Loucy (cell line): ENCODE data around the gene NLGN1.

Experiments
- H2AFZ ChIP-seq: fragments of 200-600 bp; sonication (generic); 2 replicates; pipeline ENCODE4 v1.6.0; 2016; ENCODE audit warnings: antibody characterized with exemption, mild to moderate bottlenecking, low read length, moderate library complexity
- H3F3A ChIP-seq: fragments of 200-600 bp; 2 replicates; pipeline ENCODE4 v1.6.0; 2016; ENCODE audit warnings: antibody characterized with exemption, low read depth, mild to moderate bottlenecking
- H3K27me3 ChIP-seq: fragments of 200-600 bp; sonication (generic); 2 replicates; pipeline ENCODE4 v1.6.1; 2014; ENCODE audit warnings: low read length, mild to moderate bottlenecking; ENCODE audit not compliant: insufficient read depth, poor library complexity, severe bottlenecking
- H3K36me3 ChIP-seq: fragments of 200-600 bp; sonication (generic); 2 replicates; pipeline ENCODE4 v1.6.1; 2016; ENCODE audit warnings: low read length; ENCODE audit not compliant: insufficient read depth
- H3K4me1 ChIP-seq: fragments of 200-600 bp; sonication (generic); 2 replicates; pipeline ENCODE4 v1.5.1; 2014; ENCODE audit warnings: low read length, mild to moderate bottlenecking; ENCODE audit not compliant: insufficient read depth, poor library complexity, severe bottlenecking
- H3K4me2 ChIP-seq: fragments of 200-600 bp; sonication (generic); 2 replicates; pipeline ENCODE4 v1.6.0; 2014; ENCODE audit warnings: antibody characterized with exemption, low read length, low read depth, mild to moderate bottlenecking; ENCODE audit not compliant: poor library complexity, severe bottlenecking
- H3K4me3 ChIP-seq: fragments of 200-600 bp; sonication (generic); 2 replicates; pipeline ENCODE4 v1.5.1; 2014; ENCODE audit warnings: low read length, mild to moderate bottlenecking, mixed read lengths; ENCODE audit not compliant: poor library complexity, severe bottlenecking
- H3K79me2 ChIP-seq: fragments of 200-600 bp; sonication (generic); 2 replicates; pipeline ENCODE4 v1.6.1; 2014; ENCODE audit warnings: low read length; ENCODE audit not compliant: insufficient read depth
- H3K9ac ChIP-seq: fragments of 200-600 bp; sonication (generic); 2 replicates; pipeline ENCODE4 v1.6.0; 2014; ENCODE audit warnings: mild to moderate bottlenecking, low read depth, low read length, moderate library complexity; ENCODE audit not compliant: poor library complexity, severe bottlenecking
- H3K9me2 ChIP-seq: fragments of 200-600 bp; sonication (generic); replicated peaks from 2 replicates; pipeline ENCODE4 v1.6.1; 2016; ENCODE audit warnings: low read depth, low read length, mixed read lengths
- H3K9me3 ChIP-seq: fragments of 200-600 bp; sonication (generic); 2 replicates; pipeline ENCODE4 v1.6.1; 2014; ENCODE audit warnings: mild to moderate bottlenecking, antibody characterized with exemption, low read length, low read depth; ENCODE audit not compliant: insufficient read depth
- H4K20me1 ChIP-seq: fragments of 200-600 bp; sonication (generic); 2 replicates; pipeline ENCODE4 v1.6.0; 2014; ENCODE audit warnings: antibody characterized with exemption, low read length, mild to moderate bottlenecking; ENCODE audit not compliant: insufficient read depth, poor library complexity, severe bottlenecking
- EZH2phosphoT487 ChIP-seq: fragments of 200-600 bp; IDR thresholded peaks from 2 replicates; pipeline ENCODE4 v1.6.1; 2018; ENCODE audit warnings: antibody characterized with exemption, mild to moderate bottlenecking, moderate library complexity, borderline replicate concordance
- TF ChIP-seq, protein P1 (sequence below): fragments of 200-600 bp; sonication (generic); conservative IDR thresholded peaks from 2 replicates; pipeline ENCODE4 v1.5.1; 2014; ENCODE audit warnings: mild to moderate bottlenecking, antibody characterized with exemption, low read length

The NLGN1 gene

DNA sequence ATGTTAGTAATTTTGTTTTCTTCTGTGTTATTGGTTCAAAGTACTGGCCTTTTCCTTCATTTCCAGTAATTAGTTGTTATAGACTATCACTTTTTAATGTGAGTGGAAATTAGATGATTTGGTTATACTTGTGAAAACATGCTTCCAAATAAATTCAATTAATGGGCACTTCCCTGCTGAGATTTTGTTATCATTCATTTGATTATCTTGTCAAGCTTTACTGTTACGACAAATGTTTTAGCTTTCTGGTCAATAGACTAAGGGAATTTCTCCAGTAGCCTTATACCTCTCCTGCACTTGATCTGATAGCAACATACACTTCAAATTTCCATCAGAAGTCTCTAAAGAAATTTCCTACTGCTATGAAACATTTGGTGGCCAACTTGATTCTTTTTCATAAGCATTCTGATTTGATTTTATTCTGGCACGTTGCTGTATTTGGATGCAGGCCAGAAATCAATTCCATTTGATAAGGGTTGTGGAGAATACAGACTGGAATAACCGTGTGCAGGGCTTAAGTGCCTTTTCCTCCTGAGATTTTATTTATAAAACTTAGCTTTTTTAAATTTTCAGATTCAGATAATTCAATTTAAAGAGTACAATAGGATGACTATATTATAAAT lies 887.8 kb downstream of the NLGN1 start:
- Histone ChIP-seq H3K4me2 (no peak overlapping the region), H3K4me3 (no peak overlapping the region), H4K20me1 (no peaks in the 10 kb centered on the region), H3K9me2 (no peaks in the 10 kb centered on the region), H2AFZ (no peak overlapping the region), H3K36me3 (no peaks in the 10 kb centered on the region), H3K4me1 (no peaks in the 10 kb centered on the region), H3F3A (no peaks in the 10 kb centered on the region), H3K9ac (no peak overlapping the region), H3K79me2 (no peaks in the 10 kb centered on the region), H3K9me3 (no peaks in the 10 kb centered on the region), H3K27me3 (no peaks in the 10 kb centered on the region)
- no peak for TF ChIP-seq EZH2phosphoT487
- TF ChIP-seq, protein P1, sequence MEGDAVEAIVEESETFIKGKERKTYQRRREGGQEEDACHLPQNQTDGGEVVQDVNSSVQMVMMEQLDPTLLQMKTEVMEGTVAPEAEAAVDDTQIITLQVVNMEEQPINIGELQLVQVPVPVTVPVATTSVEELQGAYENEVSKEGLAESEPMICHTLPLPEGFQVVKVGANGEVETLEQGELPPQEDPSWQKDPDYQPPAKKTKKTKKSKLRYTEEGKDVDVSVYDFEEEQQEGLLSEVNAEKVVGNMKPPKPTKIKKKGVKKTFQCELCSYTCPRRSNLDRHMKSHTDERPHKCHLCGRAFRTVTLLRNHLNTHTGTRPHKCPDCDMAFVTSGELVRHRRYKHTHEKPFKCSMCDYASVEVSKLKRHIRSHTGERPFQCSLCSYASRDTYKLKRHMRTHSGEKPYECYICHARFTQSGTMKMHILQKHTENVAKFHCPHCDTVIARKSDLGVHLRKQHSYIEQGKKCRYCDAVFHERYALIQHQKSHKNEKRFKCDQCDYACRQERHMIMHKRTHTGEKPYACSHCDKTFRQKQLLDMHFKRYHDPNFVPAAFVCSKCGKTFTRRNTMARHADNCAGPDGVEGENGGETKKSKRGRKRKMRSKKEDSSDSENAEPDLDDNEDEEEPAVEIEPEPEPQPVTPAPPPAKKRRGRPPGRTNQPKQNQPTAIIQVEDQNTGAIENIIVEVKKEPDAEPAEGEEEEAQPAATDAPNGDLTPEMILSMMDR = no peak

DNA sequence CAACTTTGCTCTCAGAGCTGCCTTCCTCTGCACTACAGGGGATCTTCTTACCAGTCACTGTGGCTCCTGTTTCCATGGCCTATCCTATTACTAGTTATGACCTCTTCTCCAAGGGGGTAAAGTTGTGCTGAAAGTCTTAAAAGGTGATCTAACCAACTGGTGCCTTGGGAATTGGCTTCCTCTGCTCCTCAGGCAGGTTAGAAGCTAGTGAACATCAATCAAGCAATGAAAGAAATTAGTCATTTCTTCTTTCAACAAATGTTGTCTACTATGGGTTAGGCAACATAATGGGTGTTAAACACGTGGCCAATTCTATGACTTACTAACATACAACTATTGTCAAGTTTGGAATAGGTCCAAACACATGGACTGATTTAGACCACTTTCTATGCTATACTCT lies 890.2 kb downstream of the NLGN1 start:
- TF ChIP-seq, protein P1 = no peak
- no peak for TF ChIP-seq EZH2phosphoT487

DNA sequence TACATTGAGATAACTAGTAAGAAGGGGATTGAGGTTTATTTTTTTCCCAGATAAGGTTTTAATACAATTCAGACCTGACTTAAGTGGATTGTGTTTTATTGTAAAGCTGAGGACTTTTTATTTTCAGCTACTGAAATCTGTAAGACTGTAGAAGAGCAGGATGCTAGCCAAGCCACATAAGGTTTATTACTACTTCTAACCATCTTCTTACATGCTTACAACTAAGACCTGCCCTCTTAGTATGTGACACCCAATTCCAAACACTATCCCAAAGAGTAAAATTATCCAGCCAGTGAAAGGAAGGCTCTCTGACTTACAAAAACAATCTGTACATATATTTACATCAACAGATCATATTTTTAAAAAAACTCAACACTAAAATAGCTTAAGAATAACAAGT lies 897.1 kb downstream of the NLGN1 start:
- no peaks in the 10 kb centered on the region for H3F3A ChIP-seq
- H3K79me2 ChIP-seq = no peaks in the 10 kb centered on the region
- no peak overlapping the region for H2AFZ ChIP-seq
- H3K36me3 ChIP-seq = no peaks in the 10 kb centered on the region
- no peaks in the 10 kb centered on the region for H4K20me1 ChIP-seq
- TF ChIP-seq, protein P1 = no peak
- TF ChIP-seq EZH2phosphoT487 = no peak
- H3K9me3 ChIP-seq = no peaks in the 10 kb centered on the region
- no peak overlapping the region for H3K4me3 ChIP-seq
- H3K9me2 ChIP-seq = no peaks in the 10 kb centered on the region
- H3K27me3 ChIP-seq = no peaks in the 10 kb centered on the region
- H3K4me2 ChIP-seq = no peak overlapping the region
- H3K9ac ChIP-seq = no peak overlapping the region
- no peaks in the 10 kb centered on the region for H3K4me1 ChIP-seq

More for the DNA sequence above, 890.2 kb downstream of the NLGN1 start:
- Histone ChIP-seq H3K36me3 (no peaks in the 10 kb centered on the region), H3K4me1 (no peaks in the 10 kb centered on the region), H2AFZ (no peak overlapping the region), H3K27me3 (no peaks in the 10 kb centered on the region), H4K20me1 (no peaks in the 10 kb centered on the region), H3K9me2 (no peaks in the 10 kb centered on the region), H3K9me3 (no peaks in the 10 kb centered on the region), H3K79me2 (no peaks in the 10 kb centered on the region), H3K9ac (no peak overlapping the region), H3K4me2 (no peak overlapping the region), H3F3A (no peaks in the 10 kb centered on the region), H3K4me3 (no peak overlapping the region)
